GM12873 (cell line): Measurements from ENCODE around the gene ABL1.

Source experiments
- CTCF ChIP-seq: IDR thresholded peaks from 2 replicates; pipeline ENCODE4 v1.5.1; 2012; ENCODE audit warnings: low read depth, mild to moderate bottlenecking, moderate library complexity, low read length, control low read depth; ENCODE audit not compliant: insufficient read depth; ENCODE audit errors: missing control alignments

The ABL1 gene

DNA sequence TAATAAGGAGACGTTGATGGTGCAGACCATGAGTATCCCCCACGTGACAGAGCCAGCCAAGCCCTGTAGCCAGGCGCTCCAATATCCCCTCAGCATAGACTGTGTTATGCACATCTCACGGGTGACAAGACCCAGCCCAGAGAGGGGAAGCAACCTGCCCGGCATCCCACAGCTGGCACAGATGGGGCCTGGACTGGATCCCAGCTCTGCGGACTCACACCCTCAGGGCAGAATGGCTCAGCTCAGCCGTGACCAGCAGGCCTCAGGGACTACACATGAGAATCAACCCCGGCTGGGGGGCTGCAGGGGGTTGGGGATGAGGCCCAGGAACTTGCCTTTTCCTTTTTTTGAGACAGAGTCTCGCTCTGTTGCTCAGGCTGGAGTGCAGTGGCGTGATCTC, 92.3 kb downstream of the ABL1 start:
- no peak for TF ChIP-seq CTCF

- TF ChIP-seq CTCF = no peak
These were observed 93.2 kb downstream of the ABL1 start for GRCh38 chr9:130927995-130928900.

DNA sequence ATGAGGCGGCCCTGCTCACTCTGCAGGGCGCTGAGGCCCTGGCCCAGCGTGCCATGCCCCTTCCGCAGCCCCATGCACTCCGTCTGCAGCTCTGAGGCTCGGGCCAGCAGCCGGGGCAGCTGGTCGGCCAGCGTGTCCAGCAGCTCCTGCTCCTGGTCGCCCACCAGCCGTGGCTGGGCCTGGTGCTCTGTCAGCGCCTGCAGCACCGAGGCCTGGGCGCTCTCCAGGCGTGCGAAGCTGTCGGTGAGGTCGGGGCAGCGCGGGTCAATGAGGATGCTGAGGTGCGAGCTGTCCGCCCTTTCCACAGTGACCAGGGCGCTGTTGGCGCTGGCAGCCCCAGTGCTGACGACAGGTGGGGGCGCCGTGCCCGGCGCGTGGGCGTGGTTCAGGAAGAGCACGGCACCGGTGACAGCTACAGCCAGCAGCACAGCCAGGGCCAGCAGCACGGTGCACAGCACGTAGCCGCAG, 94.6 kb downstream of the ABL1 start:
- no peak for TF ChIP-seq CTCF

DNA sequence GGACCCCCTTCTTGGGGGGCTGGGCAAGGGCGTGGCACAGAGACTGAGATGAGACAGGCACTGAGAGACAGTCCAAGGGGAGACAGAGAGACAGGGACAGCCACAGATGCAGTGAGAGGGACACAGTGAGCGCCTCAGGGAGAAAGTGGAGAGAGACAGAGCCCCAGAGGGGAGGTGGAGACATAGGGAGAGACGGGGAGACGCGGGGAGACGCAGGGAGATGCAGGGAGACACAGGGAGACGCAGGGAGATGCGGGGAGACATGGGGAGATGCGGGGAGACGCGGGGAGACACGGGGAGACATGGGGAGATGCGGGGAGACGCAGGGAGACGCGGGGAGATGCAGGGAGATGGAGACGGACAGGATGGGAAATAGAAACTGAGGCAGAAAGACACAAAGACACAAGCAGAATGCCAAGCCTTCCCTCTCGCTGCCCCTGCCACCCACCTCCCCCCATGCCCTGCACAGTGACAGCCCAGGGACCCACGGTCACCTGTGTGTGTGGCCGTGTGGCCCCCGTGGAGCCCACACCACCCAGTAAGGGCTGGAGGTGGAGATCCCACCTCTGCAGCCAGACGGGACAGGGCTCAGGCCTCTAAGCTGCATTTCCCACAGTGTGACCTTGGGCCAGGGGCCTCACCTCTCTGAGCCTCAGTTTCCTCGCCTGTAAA, 95.2 kb downstream of the ABL1 start:
- no peak for TF ChIP-seq CTCF

GRCh38 chr9:130930804-130931349, 95.8 kb downstream of the ABL1 start:
- TF ChIP-seq CTCF = no peak

DNA sequence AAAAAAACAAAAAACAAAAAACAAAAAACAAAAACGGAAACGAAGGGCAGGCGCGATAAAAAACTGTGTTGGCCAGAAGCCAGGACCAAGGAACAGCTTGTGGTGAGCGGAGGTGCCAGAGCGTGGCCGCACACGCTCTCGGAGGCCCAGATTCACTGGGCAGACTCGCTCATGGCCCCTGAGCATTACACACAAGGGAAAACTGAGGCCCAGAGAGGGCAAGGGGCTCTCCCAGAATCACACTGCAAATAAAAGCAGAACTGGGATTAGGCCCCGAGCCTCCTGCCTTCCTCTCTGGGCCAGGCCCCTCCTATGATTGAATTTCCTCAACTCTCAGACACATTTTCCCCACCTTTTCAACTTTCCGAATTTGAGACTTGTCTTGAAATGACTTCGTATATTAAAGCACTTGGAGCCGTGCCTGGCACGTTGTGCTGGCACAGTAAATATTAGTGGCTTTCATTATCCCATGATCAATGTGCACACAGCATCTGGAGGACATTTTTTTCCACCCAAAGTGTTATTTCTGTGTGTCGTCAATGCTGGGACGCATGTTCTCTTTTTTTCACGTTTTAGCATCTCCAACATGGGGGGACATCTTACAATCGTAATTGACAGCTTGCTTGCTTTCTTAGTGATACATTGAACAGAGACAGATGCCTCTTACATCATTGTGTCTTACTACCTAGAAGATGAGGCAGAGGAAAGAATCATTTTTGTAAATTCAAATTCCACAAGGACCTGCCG, 96.6 kb downstream of the ABL1 start:
- no peak for TF ChIP-seq CTCF
